Pulmonary artery endothelial cell (primary cell): ENCODE measurements around the gene PRELID1. TPM values are rescaled to one million over a fixed set of nuclear protein-coding genes. Genes with fewer than 3 reads are reported as not detected.
"Not testable (repeated sequence)": the region's sequence is repeated elsewhere in the genome, so short reads cannot be mapped to it uniquely, and the experiment has no call there.

Experiments
- DNase-seq: peaks from one replicate; pipeline ENCODE4 v3.0.0-alpha.2; 2011; ENCODE audit warnings: low read depth, low spot score
- total RNA-seq: library from RNA; depleted of rRNA; stranded (reverse); fragments of >200 nt; gene quantifications from 2 replicates; pipeline ENCODE4 v1.2.3, GENCODE V29; 2014

The PRELID1 gene
- total RNA-seq, 1 donor from 2014 or later: 147 TPM

DNA sequence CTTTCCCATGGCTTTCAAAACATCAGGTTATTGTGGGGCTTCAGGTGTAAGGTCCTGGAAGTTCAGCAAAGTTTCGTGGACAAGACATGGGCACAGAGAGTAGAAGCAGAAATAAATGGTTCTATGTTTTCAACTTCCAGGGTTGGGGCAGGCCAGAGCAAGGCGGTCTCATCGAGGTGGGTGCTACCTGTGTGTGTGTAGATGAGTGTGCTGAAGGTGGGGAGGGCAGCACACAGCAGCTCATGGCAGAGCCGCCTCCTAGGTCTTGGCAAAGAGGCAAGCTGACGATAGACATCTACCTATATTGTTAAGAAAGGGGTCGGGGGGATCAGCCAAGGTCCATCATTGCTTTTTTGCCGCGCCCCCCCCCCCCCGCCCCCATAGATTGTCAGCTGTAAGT is 3.9 kb upstream of the PRELID1 start:
- no peak for DNase-seq

GRCh38 chr5:177300236-177300880 is 3.2 kb upstream of the PRELID1 start:
- peak; percentile 70 for DNase-seq

DNA sequence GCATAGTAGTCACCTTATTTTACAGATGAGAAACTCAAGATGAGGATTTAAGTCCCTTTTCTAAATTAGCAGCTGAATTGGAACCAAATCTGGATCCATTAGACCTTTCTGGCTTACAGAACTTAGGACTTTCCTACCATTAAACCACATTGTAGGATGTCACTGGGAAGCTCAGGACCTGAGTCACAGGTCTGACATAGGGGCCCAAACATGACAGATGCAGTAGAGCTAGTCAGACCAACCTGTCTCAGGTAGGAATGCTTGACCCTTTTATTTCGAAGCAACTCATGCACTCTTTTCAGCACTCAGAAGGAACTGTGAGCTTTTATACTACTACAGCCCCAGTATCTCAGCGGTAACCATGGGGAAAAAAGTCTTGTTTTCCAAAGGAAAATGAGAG is 2.6 kb upstream of the PRELID1 start:
- DNase-seq: no peak

GRCh38 chr5:177301503-177302165 is 2.0 kb upstream of the PRELID1 start:
- DNase-seq: no peak

GRCh38 chr5:177302354-177303110 is 1.1 kb upstream of the PRELID1 start:
- DNase-seq: no peak

DNA sequence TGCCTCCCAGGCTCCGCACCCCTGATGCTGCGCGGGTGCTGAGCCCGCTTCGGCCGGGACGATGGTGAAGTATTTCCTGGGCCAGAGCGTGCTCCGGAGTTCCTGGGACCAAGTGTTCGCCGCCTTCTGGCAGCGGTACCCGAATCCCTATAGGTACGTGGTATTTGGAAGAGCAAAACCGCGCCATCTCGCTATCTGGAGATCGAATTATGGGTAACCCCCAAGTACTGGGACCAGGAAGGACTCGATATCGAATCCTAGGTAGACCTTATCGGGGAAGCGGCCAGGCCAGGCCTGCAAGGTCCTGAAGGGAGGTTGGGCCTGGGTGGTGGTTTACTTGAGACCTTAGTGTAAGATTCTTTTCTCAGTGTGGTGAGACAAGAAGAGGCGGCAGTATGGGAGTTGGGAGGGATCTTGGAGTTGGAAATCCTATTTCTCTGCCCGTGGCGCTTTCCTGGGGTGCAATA is 359 bp downstream of the PRELID1 start:
- DNase-seq: no peak

DNA sequence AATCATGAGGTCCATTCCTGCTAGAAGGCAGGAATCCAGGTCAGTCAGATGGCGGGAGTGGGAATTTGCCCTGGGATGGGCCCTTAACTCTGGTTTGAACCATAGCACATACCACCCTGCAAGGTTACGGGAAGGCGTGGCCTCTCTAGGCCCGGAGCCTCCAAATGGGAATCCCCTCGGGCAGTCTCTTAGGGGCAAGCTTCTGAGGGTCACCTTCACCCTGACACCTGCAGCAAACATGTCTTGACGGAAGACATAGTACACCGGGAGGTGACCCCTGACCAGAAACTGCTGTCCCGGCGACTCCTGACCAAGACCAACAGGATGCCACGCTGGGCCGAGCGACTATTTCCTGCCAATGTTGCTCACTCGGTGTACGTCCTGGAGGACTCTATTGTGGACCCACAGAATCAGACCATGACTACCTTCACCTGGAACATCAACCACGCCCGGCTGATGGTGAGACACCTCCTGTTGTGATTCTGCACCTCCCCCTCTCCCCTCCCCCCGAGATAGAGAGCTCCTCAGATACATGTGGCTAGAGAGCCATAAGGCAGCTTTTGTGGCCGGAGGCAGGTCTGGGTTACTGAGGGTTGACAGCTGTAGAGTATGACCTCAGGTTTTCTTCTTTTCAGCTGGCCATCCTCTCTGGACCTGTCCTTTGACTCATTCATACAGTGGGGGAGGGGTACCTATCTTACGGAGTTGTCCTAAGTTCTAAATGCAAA is 957 bp downstream of the PRELID1 start:
- DNase-seq: no peak

DNA sequence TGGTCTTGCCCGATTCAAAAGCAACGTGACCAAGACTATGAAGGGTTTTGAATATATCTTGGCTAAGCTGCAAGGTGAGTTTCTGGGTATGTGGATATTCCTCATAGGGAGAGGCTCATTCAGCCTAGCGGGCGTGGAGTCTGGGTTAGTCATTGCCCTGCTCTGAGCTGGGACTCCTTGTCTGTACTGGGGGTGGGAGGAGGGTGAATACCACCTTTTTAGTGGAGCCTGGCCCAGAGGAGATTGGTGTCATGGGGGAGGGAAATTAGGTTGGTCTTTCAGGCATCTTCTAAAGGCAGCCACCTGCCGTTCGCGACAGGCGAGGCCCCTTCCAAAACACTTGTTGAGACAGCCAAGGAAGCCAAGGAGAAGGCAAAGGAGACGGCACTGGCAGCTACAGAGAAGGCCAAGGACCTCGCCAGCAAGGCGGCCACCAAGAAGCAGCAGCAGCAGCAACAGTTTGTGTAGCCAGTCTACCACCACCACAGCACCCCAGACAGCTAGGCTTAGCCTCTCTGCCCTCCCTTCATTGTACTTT is 2.6 kb downstream of the PRELID1 start:
- DNase-seq: not testable (repeated sequence)

DNA sequence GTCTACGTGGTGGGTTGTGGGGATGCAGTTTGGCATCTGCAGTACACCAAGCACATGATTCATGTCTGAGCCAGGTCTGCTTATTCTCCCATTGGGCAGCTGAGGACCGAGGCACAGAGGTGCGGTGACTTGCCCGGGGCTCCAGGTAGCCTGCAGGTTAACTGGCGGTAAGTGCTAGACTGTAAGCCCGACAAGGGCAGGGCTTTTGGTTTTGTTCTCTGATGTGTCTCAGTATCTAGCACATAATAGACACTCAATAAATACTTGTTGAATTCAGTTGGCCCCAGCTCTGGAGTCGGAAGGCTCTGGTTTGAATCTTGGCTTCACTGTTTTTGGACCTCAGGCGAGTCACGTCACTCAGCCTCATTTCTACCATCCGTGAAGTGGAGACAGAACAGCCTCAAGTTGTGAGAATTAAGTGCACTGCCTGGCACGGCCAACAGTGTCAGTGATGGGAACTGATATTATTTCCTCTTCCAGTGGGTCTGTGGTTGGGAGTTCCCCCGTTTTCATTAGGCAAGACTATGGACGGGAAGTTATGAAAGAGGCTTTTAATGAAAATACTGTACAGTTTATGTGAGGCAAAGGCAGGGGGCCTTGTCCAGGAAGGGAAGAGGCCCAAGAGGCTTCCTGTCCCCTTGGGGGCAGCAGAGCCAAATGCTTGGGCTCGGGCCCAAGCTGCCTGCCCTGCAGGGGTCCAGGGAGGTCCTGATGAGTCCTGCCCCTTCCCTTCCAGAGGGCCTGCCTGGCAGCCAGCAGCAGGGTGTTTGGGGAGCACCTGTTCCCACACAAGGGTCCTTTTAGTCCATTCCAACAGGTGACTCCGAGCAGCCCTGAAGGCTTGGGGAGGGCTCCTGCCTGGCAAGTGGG is 3.3 kb downstream of the PRELID1 start:
- no peak for DNase-seq

DNA sequence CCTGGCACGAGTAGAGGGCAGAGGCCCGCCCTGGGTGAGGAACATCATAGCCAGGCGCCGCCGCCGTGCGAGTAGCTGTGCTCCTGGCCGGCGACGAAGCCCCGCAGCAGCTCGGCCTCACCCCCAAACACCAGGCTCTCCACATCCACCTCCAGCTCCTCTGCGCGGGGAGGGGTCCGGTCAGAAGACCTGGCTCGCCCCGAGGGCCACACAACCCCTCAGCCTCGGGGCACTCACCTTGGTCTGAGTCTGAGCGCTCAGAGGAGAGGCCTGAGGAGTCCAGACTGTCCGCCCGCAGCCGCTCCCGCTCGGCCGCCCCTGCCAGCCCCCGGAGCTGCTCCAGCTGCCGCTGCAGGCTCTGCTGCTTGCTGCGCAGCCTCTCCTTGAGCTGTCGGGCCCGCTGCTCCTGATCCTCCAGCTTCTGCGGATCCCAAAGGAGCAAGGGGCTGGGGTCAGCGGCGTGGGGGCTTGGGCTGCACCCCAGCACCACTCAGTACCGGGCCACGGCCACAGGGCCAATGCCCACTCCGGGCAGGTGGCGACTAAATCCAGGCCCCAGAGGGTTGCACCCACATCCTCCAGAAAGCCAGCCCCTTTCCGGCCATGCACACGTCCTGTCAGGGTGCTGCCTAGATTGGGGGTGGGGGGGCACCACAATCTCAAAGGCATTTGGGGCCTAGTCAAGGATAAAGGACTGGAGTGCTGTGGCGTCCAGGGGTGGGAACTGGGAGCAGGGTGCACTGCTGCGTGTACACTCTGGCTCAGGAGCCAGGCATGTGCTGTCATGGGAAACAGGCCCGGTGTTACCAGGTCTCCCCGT is 4.2 kb downstream of the PRELID1 start:
- no peak for DNase-seq

- no peak for DNase-seq
Measured at GRCh38 chr5:177308740-177309139, 5.1 kb downstream of the PRELID1 start.

DNA sequence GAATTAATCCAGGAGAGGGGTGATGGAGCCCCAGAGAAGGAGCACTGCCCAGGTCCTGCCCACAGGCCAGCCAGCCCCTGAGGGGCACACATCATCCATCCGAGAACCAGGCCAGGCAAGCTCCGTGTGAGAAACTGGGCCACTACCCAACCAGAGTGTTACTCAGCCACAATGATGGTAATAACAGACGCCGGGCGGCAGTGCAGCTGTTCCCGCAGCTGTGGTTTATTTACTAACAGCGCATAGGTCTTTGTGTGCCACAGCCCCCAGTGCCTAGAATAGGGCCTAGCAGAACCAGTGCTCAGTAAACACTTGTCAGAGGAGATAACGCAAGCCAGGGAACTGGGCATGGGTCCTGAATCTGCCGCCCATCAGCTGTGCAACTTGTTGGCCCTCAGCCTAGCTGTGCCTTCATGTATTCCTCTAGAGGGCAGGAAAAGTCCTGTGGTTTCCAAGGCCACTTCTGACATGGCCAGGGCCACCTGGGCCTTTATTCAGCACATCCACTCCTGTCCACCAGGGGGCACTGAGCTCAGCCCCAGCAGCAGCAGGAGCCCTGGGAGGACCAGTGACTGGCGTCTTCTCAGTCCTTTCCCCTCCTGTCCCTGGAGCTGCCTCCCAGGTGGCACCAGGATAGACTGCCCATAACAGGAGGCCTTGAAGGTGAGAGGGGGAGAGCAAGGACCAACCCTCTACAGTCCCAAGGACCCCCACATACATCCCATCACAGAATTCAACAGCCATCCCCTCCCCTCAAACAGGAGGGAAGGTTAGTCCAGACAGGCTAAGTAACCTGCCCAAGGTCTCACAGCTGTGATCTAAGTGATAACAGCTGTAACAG is 6.0 kb downstream of the PRELID1 start:
- no peak for DNase-seq

DNA sequence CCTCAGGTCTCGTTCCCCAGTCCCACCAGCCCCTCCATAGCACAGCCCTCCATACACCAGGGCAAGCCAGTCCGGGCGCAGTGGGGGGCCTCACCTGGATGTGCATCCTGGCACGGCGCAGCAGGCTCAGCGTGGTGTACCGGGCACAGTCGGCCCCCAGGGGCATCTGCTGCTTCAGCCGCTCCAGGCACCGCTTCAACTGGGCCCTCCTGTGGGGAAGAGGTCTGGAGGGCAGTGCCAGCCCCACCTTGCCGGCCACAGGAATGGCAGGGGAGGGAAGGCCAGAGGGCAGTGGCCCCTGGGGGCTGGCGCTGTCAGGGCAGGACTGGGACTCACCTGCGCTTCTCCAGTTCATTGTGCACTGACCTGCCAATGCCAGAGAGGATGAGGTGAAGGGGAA is 6.7 kb downstream of the PRELID1 start:
- no peak for DNase-seq

DNA sequence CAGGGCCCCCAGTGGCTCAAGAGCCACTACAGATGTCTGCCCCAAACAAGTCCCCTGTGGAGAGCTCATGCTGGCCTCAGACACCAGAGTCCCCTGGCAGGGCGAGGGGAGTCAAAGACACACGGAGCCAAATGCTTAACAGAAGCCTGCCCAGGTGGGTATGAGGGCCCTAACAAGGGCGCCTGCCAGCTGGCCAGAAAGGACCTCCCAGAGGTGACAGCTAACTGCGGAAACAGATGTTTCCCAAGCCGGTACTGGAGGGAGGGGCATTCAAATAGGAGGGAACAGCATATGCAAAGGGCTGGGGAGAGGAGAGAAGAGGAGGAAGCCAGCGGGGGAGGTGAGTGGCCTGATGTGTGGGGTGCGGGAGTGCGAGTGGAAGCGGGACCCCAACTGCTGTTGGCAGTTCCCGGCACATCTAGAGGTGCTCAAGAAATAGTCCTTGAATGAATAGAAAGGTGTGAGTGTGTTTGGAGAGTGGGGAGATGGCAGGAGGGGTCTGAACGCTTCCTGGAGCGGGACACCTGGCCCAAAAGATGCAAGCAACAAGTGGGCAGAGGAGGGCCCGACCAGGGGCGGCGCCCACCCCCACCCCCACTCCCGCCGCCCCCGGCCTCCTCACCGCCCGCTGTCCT is 7.3 kb downstream of the PRELID1 start:
- DNase-seq: peak; percentile 41

DNA sequence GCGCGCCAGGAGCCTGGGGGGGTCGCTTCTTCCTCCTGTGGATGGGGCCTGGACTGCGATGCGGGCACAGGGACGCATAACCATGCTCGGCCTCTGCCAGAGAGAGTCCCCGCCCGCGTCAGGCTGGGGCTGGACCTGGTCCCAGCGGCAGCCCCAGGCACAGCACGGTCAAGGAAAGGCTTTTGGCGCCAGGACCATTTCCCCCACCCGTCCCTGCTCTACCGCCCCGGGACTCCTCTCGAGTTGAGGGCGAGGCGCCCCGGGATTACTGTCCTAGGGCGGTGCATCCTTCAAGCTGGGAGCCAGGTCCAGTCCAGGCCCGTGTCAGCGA is 7.8 kb downstream of the PRELID1 start:
- DNase-seq: no peak

DNA sequence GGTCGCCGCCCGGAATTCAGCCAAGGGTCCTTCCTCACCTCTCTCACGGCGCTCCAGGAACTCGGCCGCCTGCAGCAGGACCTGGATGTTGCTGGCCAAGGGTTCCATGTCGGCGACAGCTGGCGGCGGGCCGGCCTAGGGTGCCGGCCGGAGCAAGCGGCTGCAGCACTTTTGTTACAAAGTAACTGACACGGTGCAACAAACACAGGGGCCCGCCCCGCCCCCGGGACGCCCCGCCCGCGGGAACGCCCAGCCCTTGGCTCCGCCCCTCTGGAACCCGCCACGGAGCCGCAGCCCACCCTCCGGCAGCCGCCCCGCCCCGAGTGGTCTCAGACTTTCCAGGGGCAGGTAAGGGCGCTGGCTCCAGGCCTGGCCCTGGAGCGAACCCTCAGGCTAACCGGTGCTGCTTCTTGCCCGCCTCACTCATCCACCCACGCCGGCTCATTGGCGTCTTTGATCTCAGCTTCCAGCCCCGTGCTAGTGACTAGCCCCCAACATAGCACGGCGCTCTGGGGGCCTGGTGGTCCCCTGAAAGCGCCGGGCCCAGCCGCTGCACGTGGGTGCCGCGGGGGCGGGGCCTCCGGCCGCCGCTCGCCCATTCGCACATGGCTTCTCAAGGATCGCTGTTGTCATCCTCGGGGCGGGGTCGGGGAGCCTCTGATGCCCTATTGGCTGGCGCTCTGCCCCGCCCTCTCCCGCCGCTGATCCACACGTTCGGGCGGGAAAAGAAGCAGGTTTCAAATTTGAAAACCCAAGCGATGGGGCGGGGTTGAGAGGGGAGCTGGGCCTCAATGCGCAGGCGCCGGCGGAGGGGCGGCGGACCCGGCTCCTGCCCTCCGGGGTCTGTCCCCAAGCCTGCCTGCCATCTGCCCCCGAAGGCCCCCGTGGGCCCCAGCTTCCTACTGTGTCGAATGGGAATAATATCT is 8.4 kb downstream of the PRELID1 start, which contains the start of gene MXD3:
TSS of gene MXD3 (minus strand) at position 176 of the 926 bp plus-strand sequence. CDS start at position 108, 68 bp downstream.
- DNase-seq: peak; percentile 68

GRCh38 chr5:177312649-177313181 is 9.1 kb downstream of the PRELID1 start:
- DNase-seq: no peak
